GM10266 (cell line): Measurements from ENCODE around the gene ZNF331.

Experiments used
- DNase-seq: peaks from one replicate; pipeline ENCODE4 v3.0.0; 2012; ENCODE audit errors: extremely low spot score
- CTCF ChIP-seq: IDR thresholded peaks from 2 replicates; pipeline ENCODE4 v1.5.1; 2012; ENCODE audit warnings: mild to moderate bottlenecking, low read depth; ENCODE audit not compliant: control insufficient read depth, insufficient read depth; ENCODE audit errors: missing control alignments

The ZNF331 gene

DNA sequence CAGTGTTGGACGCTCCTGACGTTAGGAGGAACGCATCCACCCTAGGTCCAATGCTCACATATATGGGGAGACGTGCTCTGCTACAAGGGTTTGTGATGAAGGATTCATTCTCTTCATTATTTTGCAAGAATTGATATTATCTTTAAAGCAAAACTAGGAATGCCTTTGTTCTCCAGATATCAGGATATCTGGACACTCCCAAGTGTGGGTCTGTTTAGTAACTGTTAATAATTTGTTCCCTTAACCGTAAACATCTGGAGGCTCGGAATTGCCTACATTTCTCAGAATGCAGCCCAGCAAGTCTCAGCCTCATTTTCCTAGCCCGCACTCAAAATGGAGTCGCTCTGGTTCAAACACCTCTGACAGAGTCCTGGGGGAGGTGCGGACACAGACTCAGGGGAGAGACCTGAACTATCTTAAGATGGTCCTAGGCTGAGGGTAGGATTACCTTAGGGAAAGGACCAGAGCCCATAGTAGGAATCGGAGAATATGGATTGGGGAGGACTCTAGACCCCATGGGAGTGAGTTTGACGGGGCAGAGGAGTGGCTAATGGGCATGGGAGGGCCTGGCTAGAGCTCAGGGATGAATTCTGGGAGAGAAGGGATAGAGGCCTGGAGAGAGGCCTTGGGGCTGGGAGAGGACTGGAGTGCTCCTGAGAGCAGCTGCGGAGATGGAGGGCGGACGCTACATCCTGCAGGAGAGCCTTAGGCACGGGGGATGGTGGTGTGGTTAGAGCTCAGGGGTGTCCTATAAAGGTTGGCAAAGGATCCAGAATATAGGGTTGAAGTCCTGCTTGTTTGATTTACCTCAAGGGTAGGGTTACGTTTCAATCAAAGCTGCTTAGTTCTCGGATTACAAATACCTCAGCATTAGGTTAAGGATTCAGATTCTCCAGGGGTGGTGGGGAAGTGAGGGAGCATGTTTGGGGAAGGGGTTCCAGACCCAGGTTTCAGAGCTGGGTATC is 43.2 kb downstream of the ZNF331 start:
- TF ChIP-seq CTCF, result no peak
- DNase-seq, result no peak

DNA sequence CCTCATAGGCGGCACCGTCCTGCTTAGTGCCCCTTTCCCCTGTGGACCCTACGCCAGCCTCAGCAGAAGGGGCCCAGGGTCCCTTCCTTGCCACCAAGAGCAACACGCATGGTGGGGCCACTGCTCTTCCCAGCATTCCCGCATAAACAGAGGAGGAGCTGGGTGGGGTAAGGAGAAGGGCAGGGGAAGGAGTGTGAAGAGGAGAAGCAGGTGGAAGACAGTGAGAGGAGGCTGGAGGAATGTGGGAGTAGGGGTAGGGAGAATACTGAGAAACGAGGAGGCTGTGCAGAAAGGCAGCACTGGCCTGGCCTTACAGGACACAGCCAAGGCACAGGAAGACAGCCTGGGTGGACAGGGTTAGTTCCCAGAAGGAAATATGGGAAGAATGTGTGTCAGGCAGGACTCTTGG is 43.9 kb downstream of the ZNF331 start:
- no peak for TF ChIP-seq CTCF
- no peak for DNase-seq

GRCh38 chr19:53583181-53583580 is 45.2 kb downstream of the ZNF331 start:
- no peak for TF ChIP-seq CTCF
- DNase-seq, result no peak

GRCh38 chr19:53586277-53586691 is 48.3 kb downstream of the ZNF331 start:
- TF ChIP-seq CTCF, result no peak
- no peak for DNase-seq

DNA sequence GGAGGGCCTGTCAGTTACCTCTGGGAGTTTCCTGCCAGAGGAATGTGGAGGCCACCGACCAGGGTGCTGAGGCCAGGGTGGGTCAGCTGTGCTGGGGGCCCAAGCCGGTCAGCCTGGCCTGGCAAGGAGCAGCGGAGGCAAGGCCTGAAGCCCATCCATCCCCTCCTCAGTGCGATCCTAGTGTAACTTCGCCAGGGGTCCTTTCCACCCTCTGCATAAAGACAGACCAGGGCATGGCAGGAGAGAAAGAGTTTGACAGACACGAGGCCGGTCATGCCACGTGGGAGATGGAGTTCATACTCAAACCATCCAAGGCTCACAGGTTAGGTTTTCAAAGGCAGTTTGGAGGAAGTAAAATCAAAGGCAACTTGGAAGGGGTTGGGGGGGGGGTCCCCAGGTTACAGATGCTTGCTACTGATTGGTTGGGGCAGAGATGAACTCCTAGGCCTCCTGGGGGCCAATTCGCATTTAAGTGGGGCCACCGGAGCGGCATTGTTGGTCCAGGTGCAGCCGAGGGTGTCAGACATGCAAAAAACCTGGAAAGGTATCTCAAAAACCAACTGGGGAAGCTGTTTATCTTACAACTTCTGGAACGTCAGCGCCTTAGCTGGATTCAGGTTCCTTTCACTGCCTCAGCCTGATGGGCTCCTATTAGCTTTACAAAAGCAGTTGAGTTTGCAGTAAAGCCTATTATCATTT is 57.0 kb downstream of the ZNF331 start:
- TF ChIP-seq CTCF, result no peak
- peak; percentile 1 for DNase-seq

GRCh38 chr19:53595510-53595867 is 57.5 kb downstream of the ZNF331 start:
- no peak for DNase-seq

More at GRCh38 chr19:53595510-53595867, 57.5 kb downstream of the ZNF331 start:
- TF ChIP-seq CTCF, result no peak
